ENCODE results near the gene POLD4.

Gene POLD4

GRCh38 chr11:67313125-67313890 is 40.0 kb downstream of the POLD4 start:
- no peaks in the 10 kb centered on the region for H3K27me3 ChIP-seq (ENCODE audit: control insufficient read depth, insufficient read depth, low read length)

DNA sequence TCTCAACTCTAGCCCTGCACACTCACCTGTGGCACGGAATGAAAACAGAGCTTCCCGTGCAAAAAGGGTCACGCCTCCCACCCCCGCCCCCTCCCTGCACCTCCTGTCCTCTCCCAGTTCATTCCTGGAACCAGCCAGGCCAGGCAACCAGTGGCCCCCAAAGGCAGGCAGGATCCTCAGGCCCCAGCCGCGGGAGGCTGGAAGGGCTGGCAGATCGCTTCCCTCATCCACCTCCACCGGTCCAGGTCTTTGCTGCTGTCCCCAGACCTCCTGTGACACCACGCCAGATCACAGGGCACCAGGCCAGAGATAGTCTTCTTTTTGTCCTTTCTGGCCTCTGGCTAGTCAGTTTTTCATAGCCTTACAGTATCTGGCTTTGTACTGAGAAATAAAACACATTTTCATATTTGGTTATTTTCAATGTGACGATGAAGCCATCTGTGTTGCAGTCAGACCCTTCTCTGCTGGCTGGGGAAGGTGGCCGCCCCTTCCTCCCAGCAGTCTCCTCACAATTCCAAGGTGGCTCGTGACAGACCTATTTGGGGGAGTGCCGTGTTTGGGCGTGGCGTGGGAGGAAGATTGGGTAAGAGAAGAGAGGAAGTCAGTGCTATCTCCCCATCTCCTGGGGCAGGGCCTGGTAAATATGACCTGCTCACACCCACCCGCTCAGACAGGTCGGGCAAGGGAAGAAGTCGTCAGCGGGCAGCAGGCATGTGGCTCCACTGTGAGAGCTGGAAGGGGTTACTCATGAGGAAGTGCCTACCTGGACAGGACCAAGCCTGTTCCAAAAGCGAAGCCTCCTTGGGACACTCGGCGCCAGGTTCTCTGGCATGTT is 40.9 kb downstream of the POLD4 start:
- Histone ChIP-seq H3K9ac (ENCODE audit: low read length) (peak overlapping the region; percentile 72), H3K36me3 (ENCODE audit: control insufficient read depth, insufficient read depth, low read length) (peaks cover 16% of the 10 kb centered on the region), H3K27me3 (ENCODE audit: control insufficient read depth, insufficient read depth, low read length) (no peaks in the 10 kb centered on the region), H3K9me3 (ENCODE audit: control insufficient read depth, low read length) (no peaks in the 10 kb centered on the region), H3K4me1 (ENCODE audit: control insufficient read depth, insufficient read depth, low read length) (peaks cover 32% of the 10 kb centered on the region), H3K4me3 (ENCODE audit: low read length) (no peak overlapping the region)

More at GRCh38 chr11:67313125-67313890, 40.0 kb downstream of the POLD4 start:
- Histone ChIP-seq H3K36me3 (ENCODE audit: control insufficient read depth, insufficient read depth, low read length) (peaks cover 10% of the 10 kb centered on the region), H3K4me3 (ENCODE audit: low read length) (no peak overlapping the region), H3K9ac (ENCODE audit: low read length) (peak overlapping the region; percentile 72), H3K9me3 (ENCODE audit: control insufficient read depth, low read length) (no peaks in the 10 kb centered on the region), H3K4me1 (ENCODE audit: control insufficient read depth, insufficient read depth, low read length) (peaks cover 33% of the 10 kb centered on the region)

- peaks cover 23% of the 10 kb centered on the region for H3K36me3 ChIP-seq (ENCODE audit: control insufficient read depth, insufficient read depth, low read length)
- no peaks in the 10 kb centered on the region for H3K27me3 ChIP-seq (ENCODE audit: control insufficient read depth, insufficient read depth, low read length)
- H3K4me1 ChIP-seq (ENCODE audit: control insufficient read depth, insufficient read depth, low read length): peaks cover 32% of the 10 kb centered on the region
- no peak overlapping the region for H3K4me3 ChIP-seq (ENCODE audit: low read length)
- H3K9me3 ChIP-seq (ENCODE audit: control insufficient read depth, low read length): no peaks in the 10 kb centered on the region
- H3K9ac ChIP-seq (ENCODE audit: low read length): no peak overlapping the region
Observed at GRCh38 chr11:67311556-67312082, 41.7 kb downstream of the POLD4 start.

GRCh38 chr11:67311051-67311555 is 42.2 kb downstream of the POLD4 start:
- H3K36me3 ChIP-seq (ENCODE audit: control insufficient read depth, insufficient read depth, low read length): peaks cover 23% of the 10 kb centered on the region
- H3K4me1 ChIP-seq (ENCODE audit: control insufficient read depth, insufficient read depth, low read length): peaks cover 29% of the 10 kb centered on the region
- H3K4me3 ChIP-seq (ENCODE audit: low read length): no peak overlapping the region
- no peaks in the 10 kb centered on the region for H3K27me3 ChIP-seq (ENCODE audit: control insufficient read depth, insufficient read depth, low read length)
- no peaks in the 10 kb centered on the region for H3K9me3 ChIP-seq (ENCODE audit: control insufficient read depth, low read length)
- H3K9ac ChIP-seq (ENCODE audit: low read length): no peak overlapping the region

DNA sequence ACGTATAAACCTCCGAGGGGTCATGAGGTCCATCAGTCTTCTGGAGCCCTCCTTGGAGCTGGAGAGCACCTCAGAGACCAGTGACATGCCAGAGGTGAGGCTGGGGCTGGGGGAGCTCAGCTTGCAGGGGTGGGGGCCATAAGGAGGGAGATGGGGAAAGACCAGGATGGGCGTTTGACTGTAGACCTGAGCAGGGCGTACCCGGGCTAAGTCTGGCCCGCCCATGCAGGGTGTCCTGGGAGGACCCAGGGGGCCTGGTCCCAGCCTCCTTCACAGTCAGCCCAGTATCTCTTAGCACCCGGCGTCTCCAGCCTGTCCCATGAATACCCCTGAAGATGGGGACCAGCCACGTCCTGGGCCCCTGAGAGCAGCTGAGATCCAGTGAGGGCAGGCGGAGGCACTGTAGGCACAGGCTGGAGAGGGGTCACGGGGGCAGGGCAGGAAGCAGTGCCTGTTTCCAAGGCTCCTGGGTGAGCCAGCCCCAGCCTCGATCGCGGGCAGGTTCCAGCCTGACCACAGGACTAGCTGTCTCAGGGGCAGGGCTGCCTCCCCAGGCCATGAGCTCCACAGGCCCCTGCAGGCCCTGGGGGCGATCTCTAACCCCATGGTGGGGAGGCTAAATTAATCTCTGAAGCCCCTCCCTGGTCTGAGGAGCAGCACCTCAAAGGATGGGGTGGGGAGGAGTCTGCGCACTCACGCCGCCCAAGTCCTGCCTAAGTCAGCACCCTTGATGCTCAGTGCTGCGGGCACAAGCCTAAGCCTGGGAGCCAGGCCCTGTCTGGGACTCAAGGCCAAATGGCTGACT is 42.9 kb downstream of the POLD4 start:
- H3K4me3 ChIP-seq (ENCODE audit: low read length): no peak overlapping the region
- peaks cover 23% of the 10 kb centered on the region for H3K36me3 ChIP-seq (ENCODE audit: control insufficient read depth, insufficient read depth, low read length)
- no peak overlapping the region for H3K9ac ChIP-seq (ENCODE audit: low read length)
- H3K27me3 ChIP-seq (ENCODE audit: control insufficient read depth, insufficient read depth, low read length): no peaks in the 10 kb centered on the region
- H3K4me1 ChIP-seq (ENCODE audit: control insufficient read depth, insufficient read depth, low read length): peaks cover 29% of the 10 kb centered on the region
- H3K9me3 ChIP-seq (ENCODE audit: control insufficient read depth, low read length): no peaks in the 10 kb centered on the region

DNA sequence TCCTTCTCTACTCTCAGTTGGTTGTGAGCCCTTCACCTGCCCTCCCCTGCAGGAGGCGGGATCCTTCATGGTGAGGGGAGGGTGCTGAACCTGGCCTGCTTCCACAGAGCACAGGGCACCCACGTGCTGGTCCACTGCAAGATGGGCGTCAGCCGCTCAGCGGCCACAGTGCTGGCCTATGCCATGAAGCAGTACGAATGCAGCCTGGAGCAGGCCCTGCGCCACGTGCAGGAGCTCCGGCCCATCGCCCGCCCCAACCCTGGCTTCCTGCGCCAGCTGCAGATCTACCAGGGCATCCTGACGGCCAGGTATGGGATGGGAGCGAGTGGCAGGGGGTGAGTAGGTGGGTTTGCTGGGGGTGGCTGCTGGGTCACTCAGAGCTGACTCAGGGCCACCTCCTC is 43.7 kb downstream of the POLD4 start:
- Histone ChIP-seq H3K36me3 (ENCODE audit: control insufficient read depth, insufficient read depth, low read length) (peaks cover 23% of the 10 kb centered on the region), H3K9me3 (ENCODE audit: control insufficient read depth, low read length) (no peaks in the 10 kb centered on the region), H3K4me1 (ENCODE audit: control insufficient read depth, insufficient read depth, low read length) (peaks cover 34% of the 10 kb centered on the region), H3K9ac (ENCODE audit: low read length) (no peak overlapping the region), H3K4me3 (ENCODE audit: low read length) (no peak overlapping the region), H3K27me3 (ENCODE audit: control insufficient read depth, insufficient read depth, low read length) (no peaks in the 10 kb centered on the region)

DNA sequence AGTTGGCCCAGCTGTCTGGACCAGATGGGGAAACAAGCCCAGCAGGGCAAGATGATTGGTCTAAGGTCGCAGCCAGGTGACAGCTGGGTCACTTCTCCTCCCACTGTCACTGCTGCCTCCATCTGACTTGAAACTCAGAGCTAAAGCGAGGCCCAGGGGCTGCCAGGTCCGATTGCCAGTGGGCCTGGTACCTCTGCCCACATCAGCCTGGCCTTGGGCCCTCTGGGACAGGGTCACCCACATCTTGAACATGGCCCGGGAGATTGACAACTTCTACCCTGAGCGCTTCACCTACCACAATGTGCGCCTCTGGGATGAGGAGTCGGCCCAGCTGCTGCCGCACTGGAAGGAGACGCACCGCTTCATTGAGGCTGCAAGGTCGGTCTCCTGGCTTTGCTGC is 44.2 kb downstream of the POLD4 start:
- no peak overlapping the region for H3K9ac ChIP-seq (ENCODE audit: low read length)
- H3K27me3 ChIP-seq (ENCODE audit: control insufficient read depth, insufficient read depth, low read length): no peaks in the 10 kb centered on the region
- H3K36me3 ChIP-seq (ENCODE audit: control insufficient read depth, insufficient read depth, low read length): peaks cover 23% of the 10 kb centered on the region
- no peak overlapping the region for H3K4me3 ChIP-seq (ENCODE audit: low read length)
- no peaks in the 10 kb centered on the region for H3K9me3 ChIP-seq (ENCODE audit: control insufficient read depth, low read length)
- H3K4me1 ChIP-seq (ENCODE audit: control insufficient read depth, insufficient read depth, low read length): peaks cover 35% of the 10 kb centered on the region

DNA sequence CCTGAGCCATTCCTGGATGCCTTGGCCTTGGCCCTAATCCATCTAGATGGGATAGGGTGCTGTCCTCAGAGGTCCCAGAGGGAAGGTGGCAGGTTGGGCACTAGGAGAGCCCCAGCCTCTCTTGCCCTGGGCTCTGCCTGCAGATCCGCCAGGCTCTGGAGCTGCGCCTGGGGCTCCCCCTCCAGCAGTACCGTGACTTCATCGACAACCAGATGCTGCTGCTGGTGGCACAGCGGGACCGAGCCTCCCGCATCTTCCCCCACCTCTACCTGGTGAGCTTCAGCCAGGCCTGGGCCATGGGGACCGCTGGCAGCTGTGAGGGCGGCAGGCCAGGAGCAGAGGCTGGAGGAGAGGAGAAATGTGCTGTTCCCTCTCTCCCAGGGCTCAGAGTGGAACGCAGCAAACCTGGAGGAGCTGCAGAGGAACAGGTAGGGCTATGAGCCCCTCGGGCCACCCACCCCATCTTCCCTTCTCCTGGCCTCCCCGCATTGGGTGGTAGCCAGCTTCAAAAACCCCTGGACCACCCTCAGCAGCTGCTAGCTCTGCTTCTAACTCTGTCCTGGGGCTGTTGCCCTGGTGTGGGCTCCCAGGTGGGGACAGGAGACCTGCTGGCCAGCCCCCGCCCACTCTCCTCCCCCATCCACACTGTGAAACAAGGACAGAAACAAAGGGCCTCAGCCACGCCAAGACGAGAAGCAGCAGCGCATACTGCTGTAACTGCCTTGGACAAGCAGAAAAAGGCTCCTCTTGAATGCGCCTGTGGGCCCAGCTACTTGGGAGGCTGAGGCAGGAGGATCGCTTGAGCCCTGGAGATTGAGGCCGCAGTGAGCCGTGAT is 45.1 kb downstream of the POLD4 start:
- Histone ChIP-seq H3K4me1 (ENCODE audit: control insufficient read depth, insufficient read depth, low read length) (peaks cover 28% of the 10 kb centered on the region), H3K9me3 (ENCODE audit: control insufficient read depth, low read length) (no peaks in the 10 kb centered on the region), H3K4me3 (ENCODE audit: low read length) (no peak overlapping the region), H3K9ac (ENCODE audit: low read length) (no peak overlapping the region), H3K36me3 (ENCODE audit: control insufficient read depth, insufficient read depth, low read length) (peaks cover 23% of the 10 kb centered on the region), H3K27me3 (ENCODE audit: control insufficient read depth, insufficient read depth, low read length) (no peaks in the 10 kb centered on the region)

- no peaks in the 10 kb centered on the region for H3K9me3 ChIP-seq (ENCODE audit: control insufficient read depth, low read length)
- no peak overlapping the region for H3K4me3 ChIP-seq (ENCODE audit: low read length)
- peaks cover 23% of the 10 kb centered on the region for H3K4me1 ChIP-seq (ENCODE audit: control insufficient read depth, insufficient read depth, low read length)
- H3K27me3 ChIP-seq (ENCODE audit: control insufficient read depth, insufficient read depth, low read length): no peaks in the 10 kb centered on the region
- H3K36me3 ChIP-seq (ENCODE audit: control insufficient read depth, insufficient read depth, low read length): peaks cover 23% of the 10 kb centered on the region
- H3K9ac ChIP-seq (ENCODE audit: low read length): no peak overlapping the region
Observed at GRCh38 chr11:67307545-67308001, 45.8 kb downstream of the POLD4 start.

- H3K4me3 ChIP-seq (ENCODE audit: low read length): no peak overlapping the region
- H3K9me3 ChIP-seq (ENCODE audit: control insufficient read depth, low read length): no peaks in the 10 kb centered on the region
- H3K27me3 ChIP-seq (ENCODE audit: control insufficient read depth, insufficient read depth, low read length): no peaks in the 10 kb centered on the region
- no peak overlapping the region for H3K9ac ChIP-seq (ENCODE audit: low read length)
- H3K36me3 ChIP-seq (ENCODE audit: control insufficient read depth, insufficient read depth, low read length): peaks cover 23% of the 10 kb centered on the region
- H3K4me1 ChIP-seq (ENCODE audit: control insufficient read depth, insufficient read depth, low read length): peaks cover 23% of the 10 kb centered on the region
Observed at GRCh38 chr11:67306769-67307544, 46.4 kb downstream of the POLD4 start.

Measured in mucosa of stomach (tissue), 1 donor.